ENCODE results near the gene ACTA2.

The ACTA2 gene

DNA sequence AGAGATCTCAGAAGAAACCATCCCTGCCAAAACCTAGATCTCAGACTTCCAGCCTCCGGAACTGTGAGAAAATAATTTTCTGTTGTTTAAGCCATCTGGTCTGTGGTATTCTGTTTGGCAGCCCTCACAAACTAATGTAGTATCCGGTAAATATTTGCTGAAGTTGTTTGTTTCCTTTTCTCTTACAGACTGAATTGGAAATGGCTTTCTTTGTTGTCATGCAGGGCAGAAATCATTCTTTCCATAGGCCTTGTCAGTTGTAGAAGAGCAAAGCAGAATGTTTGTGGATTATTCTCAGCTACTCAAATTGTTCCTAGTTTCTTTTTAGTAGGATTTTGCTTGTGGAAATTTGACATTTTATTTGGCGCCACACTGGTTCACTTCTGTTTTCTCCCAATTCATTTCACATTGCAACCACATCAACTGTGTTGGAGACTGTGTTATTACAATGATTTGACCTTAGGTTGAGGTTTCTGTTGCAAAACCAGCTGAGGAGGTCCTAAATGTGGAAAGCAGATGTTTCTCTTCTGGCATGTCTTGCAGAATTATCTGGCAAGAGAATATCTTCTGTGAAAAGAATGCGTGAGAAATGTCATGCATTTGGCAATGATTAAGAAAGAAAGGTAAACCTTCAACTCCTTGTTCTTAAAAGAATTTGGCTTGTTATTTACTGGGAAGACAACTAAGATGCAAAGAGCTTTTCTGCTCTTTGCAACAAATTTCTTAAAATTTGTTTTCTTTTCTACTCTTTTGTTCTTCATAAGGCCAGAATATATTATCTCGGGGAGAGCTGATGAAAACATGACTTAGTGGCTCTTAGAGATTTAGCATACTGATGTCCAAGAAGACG, 25.8 kb downstream of the ACTA2 start:
- no peak overlapping the region for H2BK5ac ChIP-seq (ENCODE audit: low read length)
- no peak overlapping the region for H3K4me3 ChIP-seq (ENCODE audit: low read length in 2 of 2)
- H3K27ac ChIP-seq (replicated peaks; ENCODE audit: low read length) = no peak overlapping the region
- no peak overlapping the region for H2BK15ac ChIP-seq (ENCODE audit: low read length)
- no peak overlapping the region for H3K23ac ChIP-seq (ENCODE audit: low read depth, low read length, poor library complexity)
- H3K4me2 ChIP-seq (ENCODE audit: insufficient read depth, low read length, poor library complexity, severe bottlenecking) = no peak overlapping the region
- H2AFZ ChIP-seq (ENCODE audit: low read length) = no peak overlapping the region
- no peaks in the 10 kb centered on the region for H3K9me3 ChIP-seq (replicated peaks in 1 of 2; ENCODE audit: control insufficient read depth in 2 of 2, insufficient read depth in 1 of 2, low read depth in 1 of 2, low read length in 2 of 2)
- H3K18ac ChIP-seq (ENCODE audit: low read length) = no peak overlapping the region
- H2BK12ac ChIP-seq (ENCODE audit: low read length) = no peak overlapping the region
- DNase-seq (ENCODE audit: low spot score) = no peak
- WGBS, 2 donors (ENCODE audit: extremely low coverage in 2 of 2, insufficient read length in 2 of 2, insufficient replicate concordance in 1 of 2) = no CpG with 5 or more reads among the region's 6 CpGs
- no peak overlapping the region for H2AK5ac ChIP-seq (ENCODE audit: low read depth, low read length)
- H3K14ac ChIP-seq (ENCODE audit: low read length) = no peak overlapping the region
- no peak overlapping the region for H3K9ac ChIP-seq (ENCODE audit: low read depth, low read length, poor library complexity)
- H3K36me3 ChIP-seq (replicated peaks in 1 of 2; ENCODE audit: control insufficient read depth in 2 of 2, insufficient read depth in 2 of 2, low read length in 2 of 2) = no peaks in the 10 kb centered on the region
- no peaks in the 10 kb centered on the region for H3K4me1 ChIP-seq (ENCODE audit: control insufficient read depth in 2 of 2, insufficient read depth in 1 of 2, low read depth in 1 of 2, low read length in 2 of 2)
- H3K27me3 ChIP-seq (ENCODE audit: control insufficient read depth in 3 of 3, insufficient read depth in 3 of 3, low read depth in 1 of 3, low read length in 3 of 3) = no peaks in the 10 kb centered on the region
- H4K91ac ChIP-seq (ENCODE audit: low read depth, low read length, poor library complexity) = no peak overlapping the region
- no peak overlapping the region for H3K4ac ChIP-seq (ENCODE audit: low read length)
- H2BK120ac ChIP-seq (ENCODE audit: low read depth, low read length) = no peak overlapping the region
- no peaks in the 10 kb centered on the region for H3K79me1 ChIP-seq (ENCODE audit: low read depth, low read length)
- no peak overlapping the region for H4K8ac ChIP-seq (ENCODE audit: low read depth, low read length)

DNA sequence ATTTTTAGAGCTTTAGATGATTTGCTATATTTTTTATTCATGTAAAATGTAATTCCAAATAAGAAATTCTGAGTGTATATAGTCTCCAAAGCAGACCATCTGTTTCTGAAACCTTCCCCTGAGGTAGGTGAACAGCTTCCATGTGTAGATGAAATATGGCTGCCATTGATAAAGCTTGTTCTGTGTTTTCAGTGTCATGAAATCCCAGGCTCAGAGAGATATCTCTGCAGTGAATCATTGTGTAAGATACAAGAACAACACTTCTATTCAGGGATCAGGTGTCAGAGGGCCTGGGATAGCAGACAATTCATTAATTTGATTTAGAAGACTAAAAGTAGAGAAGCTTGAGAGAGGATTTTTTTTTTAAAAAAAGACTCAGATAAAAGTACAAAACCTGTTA, 29.1 kb downstream of the ACTA2 start:
- Histone ChIP-seq H3K4me2 (ENCODE audit: insufficient read depth, low read length, poor library complexity, severe bottlenecking) (no peak overlapping the region), H2BK5ac (ENCODE audit: low read length) (no peak overlapping the region), H4K8ac (ENCODE audit: low read depth, low read length) (no peak overlapping the region), H3K18ac (ENCODE audit: low read length) (no peak overlapping the region), H2BK12ac (ENCODE audit: low read length) (no peak overlapping the region), H2BK120ac (ENCODE audit: low read depth, low read length) (no peak overlapping the region), H3K9ac (ENCODE audit: low read depth, low read length, poor library complexity) (no peak overlapping the region), H3K23ac (ENCODE audit: low read depth, low read length, poor library complexity) (no peak overlapping the region), H3K27ac (replicated peaks; ENCODE audit: low read length) (no peak overlapping the region), H4K91ac (ENCODE audit: low read depth, low read length, poor library complexity) (no peak overlapping the region), H3K4me3 (ENCODE audit: low read length in 2 of 2) (no peak overlapping the region), H3K4me1 (ENCODE audit: control insufficient read depth in 2 of 2, insufficient read depth in 1 of 2, low read depth in 1 of 2, low read length in 2 of 2) (no peaks in the 10 kb centered on the region), H2BK15ac (ENCODE audit: low read length) (no peak overlapping the region), H2AFZ (ENCODE audit: low read length) (no peak overlapping the region), H3K36me3 (replicated peaks in 1 of 2; ENCODE audit: control insufficient read depth in 2 of 2, insufficient read depth in 2 of 2, low read length in 2 of 2) (no peaks in the 10 kb centered on the region), H3K4ac (ENCODE audit: low read length) (no peak overlapping the region), H3K27me3 (ENCODE audit: control insufficient read depth in 3 of 3, insufficient read depth in 3 of 3, low read depth in 1 of 3, low read length in 3 of 3) (no peaks in the 10 kb centered on the region), H3K79me1 (ENCODE audit: low read depth, low read length) (no peaks in the 10 kb centered on the region), H3K14ac (ENCODE audit: low read length) (no peak overlapping the region), H3K9me3 (replicated peaks in 1 of 2; ENCODE audit: control insufficient read depth in 2 of 2, insufficient read depth in 1 of 2, low read depth in 1 of 2, low read length in 2 of 2) (no peaks in the 10 kb centered on the region), H2AK5ac (ENCODE audit: low read depth, low read length) (no peak overlapping the region)
- DNase-seq (ENCODE audit: low spot score) = no peak

DNA sequence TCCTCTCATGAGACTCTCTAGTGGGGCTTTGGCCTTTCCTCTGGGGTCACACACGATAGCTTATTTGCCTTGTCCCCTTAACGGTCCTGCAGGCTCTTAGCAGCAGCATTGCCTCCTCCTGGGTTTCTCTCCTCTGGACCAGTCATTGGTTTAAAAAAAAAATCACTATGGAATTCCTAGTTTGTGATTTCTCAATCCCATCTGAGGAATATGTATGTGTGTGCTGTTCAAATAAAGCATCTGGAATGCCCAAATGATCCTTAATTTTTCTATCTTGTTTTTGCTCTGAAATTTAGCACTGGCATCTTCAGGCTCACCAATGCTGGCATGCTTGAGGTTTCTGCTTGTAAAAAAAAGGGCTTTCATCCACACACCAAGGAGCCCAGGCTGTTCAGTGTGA, 30.5 kb downstream of the ACTA2 start:
- H3K4me2 ChIP-seq (ENCODE audit: insufficient read depth, low read length, poor library complexity, severe bottlenecking) = no peak overlapping the region

GRCh38 chr10:88920986-88921593, 31.5 kb downstream of the ACTA2 start:
- H3K4me3 ChIP-seq (ENCODE audit: low read length in 2 of 2) = no peak overlapping the region
- H3K14ac ChIP-seq (ENCODE audit: low read length) = no peak overlapping the region
- no peak overlapping the region for H2AK5ac ChIP-seq (ENCODE audit: low read depth, low read length)
- H4K8ac ChIP-seq (ENCODE audit: low read depth, low read length) = no peak overlapping the region
- H2BK12ac ChIP-seq (ENCODE audit: low read length) = no peak overlapping the region
- H3K18ac ChIP-seq (ENCODE audit: low read length) = no peak overlapping the region
- no peaks in the 10 kb centered on the region for H3K4me1 ChIP-seq (ENCODE audit: control insufficient read depth in 2 of 2, insufficient read depth in 1 of 2, low read depth in 1 of 2, low read length in 2 of 2)
- no peak overlapping the region for H3K23ac ChIP-seq (ENCODE audit: low read depth, low read length, poor library complexity)
- no peak overlapping the region for H2BK15ac ChIP-seq (ENCODE audit: low read length)
- no CpG with 5 or more reads among the region's 3 CpGs for WGBS, 2 donors (ENCODE audit: extremely low coverage in 2 of 2, insufficient read length in 2 of 2, insufficient replicate concordance in 1 of 2)
- no peaks in the 10 kb centered on the region for H3K27me3 ChIP-seq (ENCODE audit: control insufficient read depth in 3 of 3, insufficient read depth in 3 of 3, low read depth in 1 of 3, low read length in 3 of 3)
- no peak overlapping the region for H3K4ac ChIP-seq (ENCODE audit: low read length)
- DNase-seq (ENCODE audit: low spot score) = no peak
- no peak overlapping the region for H3K9ac ChIP-seq (ENCODE audit: low read depth, low read length, poor library complexity)
- H3K9me3 ChIP-seq (replicated peaks in 1 of 2; ENCODE audit: control insufficient read depth in 2 of 2, insufficient read depth in 1 of 2, low read depth in 1 of 2, low read length in 2 of 2) = no peaks in the 10 kb centered on the region
- no peak overlapping the region for H3K27ac ChIP-seq (replicated peaks; ENCODE audit: low read length)
- no peaks in the 10 kb centered on the region for H3K36me3 ChIP-seq (replicated peaks in 1 of 2; ENCODE audit: control insufficient read depth in 2 of 2, insufficient read depth in 2 of 2, low read length in 2 of 2)
- no peak overlapping the region for H2BK120ac ChIP-seq (ENCODE audit: low read depth, low read length)
- H2AFZ ChIP-seq (ENCODE audit: low read length) = no peak overlapping the region
- H3K4me2 ChIP-seq (ENCODE audit: insufficient read depth, low read length, poor library complexity, severe bottlenecking) = no peak overlapping the region
- H3K79me1 ChIP-seq (ENCODE audit: low read depth, low read length) = no peaks in the 10 kb centered on the region
- H2BK5ac ChIP-seq (ENCODE audit: low read length) = no peak overlapping the region
- H4K91ac ChIP-seq (ENCODE audit: low read depth, low read length, poor library complexity) = no peak overlapping the region

More for the DNA sequence above, 30.5 kb downstream of the ACTA2 start:
- Histone ChIP-seq H2AFZ (ENCODE audit: low read length) (no peak overlapping the region), H3K9me3 (replicated peaks in 1 of 2; ENCODE audit: control insufficient read depth in 2 of 2, insufficient read depth in 1 of 2, low read depth in 1 of 2, low read length in 2 of 2) (no peaks in the 10 kb centered on the region), H2AK5ac (ENCODE audit: low read depth, low read length) (no peak overlapping the region), H3K23ac (ENCODE audit: low read depth, low read length, poor library complexity) (no peak overlapping the region), H3K27me3 (ENCODE audit: control insufficient read depth in 3 of 3, insufficient read depth in 3 of 3, low read depth in 1 of 3, low read length in 3 of 3) (no peaks in the 10 kb centered on the region), H2BK120ac (ENCODE audit: low read depth, low read length) (no peak overlapping the region), H2BK5ac (ENCODE audit: low read length) (no peak overlapping the region), H4K91ac (ENCODE audit: low read depth, low read length, poor library complexity) (no peak overlapping the region), H3K36me3 (replicated peaks in 1 of 2; ENCODE audit: control insufficient read depth in 2 of 2, insufficient read depth in 2 of 2, low read length in 2 of 2) (no peaks in the 10 kb centered on the region), H3K18ac (ENCODE audit: low read length) (no peak overlapping the region), H4K8ac (ENCODE audit: low read depth, low read length) (no peak overlapping the region), H3K27ac (replicated peaks; ENCODE audit: low read length) (no peak overlapping the region), H3K4me1 (ENCODE audit: control insufficient read depth in 2 of 2, insufficient read depth in 1 of 2, low read depth in 1 of 2, low read length in 2 of 2) (no peaks in the 10 kb centered on the region), H2BK12ac (ENCODE audit: low read length) (no peak overlapping the region), H3K79me1 (ENCODE audit: low read depth, low read length) (no peaks in the 10 kb centered on the region), H2BK15ac (ENCODE audit: low read length) (no peak overlapping the region), H3K9ac (ENCODE audit: low read depth, low read length, poor library complexity) (no peak overlapping the region), H3K4ac (ENCODE audit: low read length) (no peak overlapping the region), H3K4me3 (ENCODE audit: low read length in 2 of 2) (no peak overlapping the region), H3K14ac (ENCODE audit: low read length) (no peak overlapping the region)
- DNase-seq (ENCODE audit: low spot score) = no peak
- WGBS, 2 donors (ENCODE audit: extremely low coverage in 2 of 2, insufficient read length in 2 of 2, insufficient replicate concordance in 1 of 2) = no CpG with 5 or more reads among the region's 2 CpGs

Measured in neuronal stem cell (in vitro differentiated cells).